GM23338 (cell line): ENCODE data around the gene SLC12A5. TPM values are rescaled to one million over a fixed set of nuclear protein-coding genes. Genes with fewer than 3 reads are reported as not detected.

Experiments
- ATAC-seq: fragments of 200-7000 bp; cut with Tn5 transposase; 3 replicates; pipeline ENCODE4 v1.9.1; 2020
- DNase-seq: peaks from one replicate; pipeline ENCODE4 v3.0.0-alpha.2; 2015; ENCODE audit warnings: low spot score
- H2AFZ ChIP-seq: fragments of 200-600 bp; sonication (generic); 2 replicates; pipeline ENCODE4 v1.8.0; 2016; ENCODE audit warnings: antibody characterized with exemption, mild to moderate bottlenecking, moderate library complexity
- H3F3A ChIP-seq: fragments of 200-600 bp; sonication (generic); replicated peaks from 2 replicates; pipeline ENCODE4 v1.8.0; 2017; ENCODE audit warnings: antibody characterized with exemption, mixed run types, low read depth
- H3K27ac ChIP-seq: fragments of 200-600 bp; sonication (generic); 2 replicates; pipeline ENCODE4 v1.6.1; 2016; ENCODE audit warnings: low read depth
- H3K27me3 ChIP-seq: fragments of 200-600 bp; sonication (generic); 2 replicates; pipeline ENCODE4 v1.8.0; 2016; ENCODE audit warnings: mild to moderate bottlenecking, mixed run types, moderate library complexity; ENCODE audit not compliant: insufficient read depth
- H3K36me3 ChIP-seq: fragments of 200-600 bp; sonication (generic); 2 replicates; pipeline ENCODE4 v1.8.0; 2016; ENCODE audit warnings: mild to moderate bottlenecking; ENCODE audit not compliant: insufficient read depth
- H3K4me1 ChIP-seq: fragments of 200-600 bp; sonication (generic); 2 replicates; pipeline ENCODE4 v1.8.0; 2016; ENCODE audit warnings: mild to moderate bottlenecking, moderate library complexity; ENCODE audit not compliant: insufficient read depth
- H3K4me2 ChIP-seq: fragments of 200-600 bp; sonication (generic); 2 replicates; pipeline ENCODE4 v1.7.1; 2017; ENCODE audit warnings: mixed run types
- H3K4me3 ChIP-seq: fragments of 200-600 bp; sonication (generic); 2 replicates; pipeline ENCODE4 v1.6.1; 2016; ENCODE audit warnings: mixed run types
- H3K79me2 ChIP-seq: fragments of 200-600 bp; sonication (generic); replicated peaks from 2 replicates; pipeline ENCODE4 v1.8.0; 2017; ENCODE audit warnings: mild to moderate bottlenecking; ENCODE audit not compliant: insufficient read depth
- H3K9me2 ChIP-seq: fragments of 200-600 bp; sonication (generic); 2 replicates; pipeline ENCODE4 v1.8.0; 2017; ENCODE audit not compliant: insufficient read depth
- H4K20me1 ChIP-seq: fragments of 200-600 bp; sonication (generic); replicated peaks from 2 replicates; pipeline ENCODE4 v1.8.0; 2017; ENCODE audit warnings: mild to moderate bottlenecking; ENCODE audit not compliant: insufficient read depth
- H3K27ac Mint-ChIP-seq: 2 replicates; pipeline ENCODE4 v1.8.0; 2020; ENCODE audit warnings: inconsistent platforms, mild to moderate bottlenecking, moderate library complexity, mixed read lengths
- H3K27me3 Mint-ChIP-seq: 3 replicates; pipeline ENCODE4 v1.8.0; 2022; ENCODE audit warnings: low read depth, mild to moderate bottlenecking, moderate library complexity, mixed read lengths, inconsistent platforms; ENCODE audit not compliant: insufficient read depth, poor library complexity
- H3K36me3 Mint-ChIP-seq: 3 replicates; pipeline ENCODE4 v1.8.0; 2021; ENCODE audit warnings: low read depth, mild to moderate bottlenecking, inconsistent platforms, moderate library complexity, mixed read lengths
- H3K4me1 Mint-ChIP-seq: 3 replicates; pipeline ENCODE4 v1.8.0; 2020; ENCODE audit warnings: mild to moderate bottlenecking, inconsistent platforms, mixed read lengths
- H3K4me3 Mint-ChIP-seq: 3 replicates; pipeline ENCODE4 v1.8.0; 2021; ENCODE audit warnings: moderate library complexity, mild to moderate bottlenecking, inconsistent platforms, mixed read lengths
- H3K9me3 Mint-ChIP-seq: 3 replicates; pipeline ENCODE4 v1.8.0; 2020; ENCODE audit warnings: moderate library complexity, mild to moderate bottlenecking, inconsistent platforms, mixed read lengths
- CREB1 ChIP-seq: fragments of 250-450 bp; sonication (Bioruptor Pico); IDR thresholded peaks from 2 replicates; pipeline ENCODE4 v1.5.0; 2020; ENCODE audit warnings: low read depth, mild to moderate bottlenecking, moderate library complexity
- CTCF ChIP-seq, 2 experiments: fragments of 200-600 bp in 1 of 2; sonication (generic) in 1 of 2; conservative IDR thresholded peaks; 2 replicates each; pipeline versions ENCODE4 v1.5.1 to v1.6.1; 2016 to 2017; ENCODE audit warnings: antibody characterized with exemption in 2 of 2, low read depth in 2 of 2, mild to moderate bottlenecking in 2 of 2, moderate library complexity in 1 of 2
- EZH2 ChIP-seq: fragments of 200-600 bp; sonication (generic); IDR thresholded peaks from one replicate; pipeline ENCODE4 v1.8.0; 2017; ENCODE audit warnings: antibody characterized with exemption, mild to moderate bottlenecking, low read depth; ENCODE audit not compliant: unreplicated experiment
- EZH2phosphoT487 ChIP-seq: fragments of 200-600 bp; sonication (generic); IDR thresholded peaks from one replicate; pipeline ENCODE4 v1.8.1; 2018; ENCODE audit warnings: antibody characterized with exemption; ENCODE audit not compliant: unreplicated experiment
- STAT1 ChIP-seq: IDR thresholded peaks from one replicate; pipeline ENCODE4 v1.6.1; 2016; ENCODE audit warnings: antibody characterized with exemption; ENCODE audit not compliant: unreplicated experiment
- ZNF114 ChIP-seq: fragments of 250-450 bp; sonication (Bioruptor Pico); IDR thresholded peaks from 2 replicates; pipeline ENCODE4 v1.5.0; 2020; ENCODE audit warnings: mild to moderate bottlenecking, moderate library complexity
- ZNF331 ChIP-seq: fragments of 250-450 bp; sonication (Bioruptor Pico); IDR thresholded peaks from 2 replicates; pipeline ENCODE4 v1.5.0; 2020; ENCODE audit warnings: low read depth, mild to moderate bottlenecking, moderate library complexity
- ZNF462 ChIP-seq: fragments of 250-450 bp; sonication (Bioruptor Pico); IDR thresholded peaks from 2 replicates; pipeline ENCODE4 v1.5.0; 2020; ENCODE audit warnings: mild to moderate bottlenecking, moderate library complexity
- polyA plus RNA-seq: library from polyadenylated mRNA; unstranded; fragments of >200 nt; fragmentation: Nextera tagmentation; extraction: Ambion mirVana; gene quantifications from 2 replicates; pipeline ENCODE4 v1.2.1, GENCODE V29; 2016
- total RNA-seq: library from RNA; depleted of rRNA; stranded (reverse); fragments of >200 nt; shearing (Covaris generic); gene quantifications from 2 replicates; pipeline ENCODE4 v1.2.3, GENCODE V29; 2014
- TF ChIP-seq, protein P1 (sequence below): IDR thresholded peaks from one replicate; pipeline ENCODE4 v1.6.1; 2018; ENCODE audit warnings: antibody characterized with exemption; ENCODE audit not compliant: unreplicated experiment

Gene SLC12A5
- total and polyA plus RNA-seq, 2 experiments from 2014 or later, result 3.5 to 8.4 TPM

DNA sequence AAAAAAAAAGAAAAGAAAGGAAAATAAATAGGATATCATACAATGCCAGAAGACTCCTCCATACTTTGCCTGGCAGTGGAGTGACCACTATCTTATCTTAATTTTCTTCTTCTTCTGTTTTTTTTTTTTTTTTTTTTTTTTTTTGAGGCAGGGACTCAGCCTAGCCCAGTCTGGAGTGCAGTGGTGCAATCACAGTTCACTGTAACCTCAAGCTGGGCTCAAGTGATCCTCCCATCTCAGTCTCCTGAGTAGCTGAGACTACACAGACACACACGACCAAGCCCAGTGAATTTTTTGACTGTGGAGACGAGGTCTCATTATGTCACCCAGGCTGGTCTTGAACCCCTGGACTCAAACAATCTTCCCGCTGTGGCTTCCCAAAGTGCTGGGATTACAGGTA, 37.4 kb upstream of the SLC12A5 start:
- Histone ChIP-seq H3K79me2 (no peaks in the 10 kb centered on the region), H2AFZ (no peak overlapping the region), H3K36me3 (no peaks in the 10 kb centered on the region), H3K4me1 (peaks cover 12% of the 10 kb centered on the region; the same call in 1 of the 2 replicates), H3K9me2 (no peaks in the 10 kb centered on the region), H3K27me3 (no peaks in the 10 kb centered on the region), H3K4me2 (no peak overlapping the region), H3F3A (peaks cover 6% of the 10 kb centered on the region; the same call in 1 of the 2 replicates), H4K20me1 (no peaks in the 10 kb centered on the region), H3K4me3 (no peak overlapping the region), H3K27ac (no peak overlapping the region)
- TF ChIP-seq CTCF (conservative IDR thresholded peaks at IDR 0.05; ENCODE audit: low read depth in 2 of 2) (no peak), EZH2phosphoT487 (no peak)
- Mint-ChIP-seq H3K4me3 (no peak overlapping the region), H3K4me1 (peaks cover 19% of the 10 kb centered on the region), H3K27ac (no peak overlapping the region), H3K9me3 (no peaks in the 10 kb centered on the region; the same call in 2 of the 3 replicates), H3K36me3 (no peaks in the 10 kb centered on the region), H3K27me3 (peaks cover 12% of the 10 kb centered on the region)
- DNase-seq, result no peak
- ATAC-seq, result no peak

DNA sequence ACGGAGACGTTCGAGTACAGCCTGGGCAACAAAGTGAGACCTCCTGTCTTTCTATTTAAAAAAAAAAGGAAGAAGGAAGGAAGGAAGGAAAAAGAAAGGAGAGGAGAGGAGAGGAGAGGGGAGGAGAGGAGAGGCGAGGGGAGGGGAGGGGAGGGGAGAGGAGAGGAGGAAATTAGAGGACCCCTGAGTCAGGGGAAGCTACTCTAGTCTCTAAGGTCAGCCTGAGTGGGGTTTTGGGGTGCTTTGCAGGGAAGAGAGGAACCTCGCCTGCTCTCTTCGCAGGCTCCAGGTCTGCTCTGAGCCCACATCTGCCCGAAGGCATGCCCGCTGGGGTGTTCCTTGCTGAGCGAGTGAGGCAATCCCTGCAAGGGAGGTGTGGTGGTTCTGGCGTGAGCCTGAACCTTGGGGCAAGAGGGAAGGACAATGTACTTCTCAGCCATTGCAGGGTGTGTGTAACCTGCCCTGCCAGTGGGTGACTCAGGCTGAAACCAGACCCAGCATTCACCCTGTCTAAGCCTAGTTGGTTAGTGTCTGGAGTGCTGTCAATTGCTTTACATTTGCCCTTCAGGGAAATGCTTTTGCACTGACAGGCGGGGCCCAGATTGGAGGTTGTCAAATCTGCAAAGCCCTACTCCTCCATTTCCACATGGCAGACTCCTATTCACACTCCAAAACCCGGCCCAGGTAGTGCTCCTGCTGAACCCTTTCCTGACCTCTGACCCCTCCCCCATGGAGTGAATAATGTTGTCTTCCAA, 35.6 kb upstream of the SLC12A5 start:
- H3K9me2 ChIP-seq, result no peaks in the 10 kb centered on the region
- Mint-ChIP-seq H3K4me3 (no peak overlapping the region; the same call in 2 of the 3 replicates), H3K4me1 (peaks cover 22% of the 10 kb centered on the region), H3K9me3 (no peaks in the 10 kb centered on the region; the same call in 2 of the 3 replicates), H3K36me3 (no peaks in the 10 kb centered on the region), H3K27me3 (peaks cover 13% of the 10 kb centered on the region), H3K27ac (no peak overlapping the region)
- H3K79me2 ChIP-seq, result no peaks in the 10 kb centered on the region
- H3K4me1 ChIP-seq, result peaks cover 12% of the 10 kb centered on the region; the same call in 1 of the 2 replicates
- no peaks in the 10 kb centered on the region for H4K20me1 ChIP-seq
- no peak overlapping the region for H3K4me2 ChIP-seq
- H3K27ac ChIP-seq, result no peak overlapping the region
- 0 out of 2 replicates have a peak overlapping the region, but pooled peaks have one; percentile 66 for H2AFZ ChIP-seq
- TF ChIP-seq CREB1 (CRISPR knock-in tag) (no peak), ZNF331 (CRISPR knock-in tag) (no peak), ZNF114 (no peak), EZH2phosphoT487 (no peak), ZNF462 (CRISPR knock-in tag) (no peak), EZH2 (no peak), STAT1 (no peak)
- TF ChIP-seq, protein P1, sequence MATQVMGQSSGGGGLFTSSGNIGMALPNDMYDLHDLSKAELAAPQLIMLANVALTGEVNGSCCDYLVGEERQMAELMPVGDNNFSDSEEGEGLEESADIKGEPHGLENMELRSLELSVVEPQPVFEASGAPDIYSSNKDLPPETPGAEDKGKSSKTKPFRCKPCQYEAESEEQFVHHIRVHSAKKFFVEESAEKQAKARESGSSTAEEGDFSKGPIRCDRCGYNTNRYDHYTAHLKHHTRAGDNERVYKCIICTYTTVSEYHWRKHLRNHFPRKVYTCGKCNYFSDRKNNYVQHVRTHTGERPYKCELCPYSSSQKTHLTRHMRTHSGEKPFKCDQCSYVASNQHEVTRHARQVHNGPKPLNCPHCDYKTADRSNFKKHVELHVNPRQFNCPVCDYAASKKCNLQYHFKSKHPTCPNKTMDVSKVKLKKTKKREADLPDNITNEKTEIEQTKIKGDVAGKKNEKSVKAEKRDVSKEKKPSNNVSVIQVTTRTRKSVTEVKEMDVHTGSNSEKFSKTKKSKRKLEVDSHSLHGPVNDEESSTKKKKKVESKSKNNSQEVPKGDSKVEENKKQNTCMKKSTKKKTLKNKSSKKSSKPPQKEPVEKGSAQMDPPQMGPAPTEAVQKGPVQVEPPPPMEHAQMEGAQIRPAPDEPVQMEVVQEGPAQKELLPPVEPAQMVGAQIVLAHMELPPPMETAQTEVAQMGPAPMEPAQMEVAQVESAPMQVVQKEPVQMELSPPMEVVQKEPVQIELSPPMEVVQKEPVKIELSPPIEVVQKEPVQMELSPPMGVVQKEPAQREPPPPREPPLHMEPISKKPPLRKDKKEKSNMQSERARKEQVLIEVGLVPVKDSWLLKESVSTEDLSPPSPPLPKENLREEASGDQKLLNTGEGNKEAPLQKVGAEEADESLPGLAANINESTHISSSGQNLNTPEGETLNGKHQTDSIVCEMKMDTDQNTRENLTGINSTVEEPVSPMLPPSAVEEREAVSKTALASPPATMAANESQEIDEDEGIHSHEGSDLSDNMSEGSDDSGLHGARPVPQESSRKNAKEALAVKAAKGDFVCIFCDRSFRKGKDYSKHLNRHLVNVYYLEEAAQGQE, result no peak
- peak; percentile 84 for ATAC-seq
- peaks cover 10% of the 10 kb centered on the region; the same call in 1 of the 2 replicates for H3F3A ChIP-seq
- H3K36me3 ChIP-seq, result no peaks in the 10 kb centered on the region
- no peaks in the 10 kb centered on the region for H3K27me3 ChIP-seq
- DNase-seq, result peak; percentile 28
- no peak overlapping the region for H3K4me3 ChIP-seq
